Osteoblast (primary cell): ENCODE measurements around the gene ANO2. TPM values are rescaled to one million over a fixed set of nuclear protein-coding genes. Genes with fewer than 3 reads are reported as not detected.

Experiments
- DNase-seq: peaks from one replicate; pipeline ENCODE4 v3.0.0; 2011; ENCODE audit warnings: low spot score, mixed read lengths; ENCODE audit not compliant: insufficient read length; ENCODE audit errors: missing footprints
- H2AFZ ChIP-seq: 2 replicates; pipeline ENCODE4 v1.6.0; 2011; ENCODE audit warnings: mild to moderate bottlenecking, low read length
- H3K27ac ChIP-seq: 2 replicates; pipeline ENCODE4 v1.5.1; 2011; ENCODE audit warnings: mild to moderate bottlenecking, low read depth, low read length, moderate library complexity
- H3K27me3 ChIP-seq: 2 replicates; pipeline ENCODE4 v1.6.0; 2012; ENCODE audit warnings: mild to moderate bottlenecking, control low read depth, inconsistent platforms, low read length, moderate library complexity; ENCODE audit not compliant: insufficient read depth
- H3K36me3 ChIP-seq: 2 replicates; pipeline ENCODE4 v1.5.1; 2011; ENCODE audit warnings: mild to moderate bottlenecking, low read length, control low read depth, moderate library complexity; ENCODE audit not compliant: insufficient read depth
- H3K4me1 ChIP-seq: 2 replicates; pipeline ENCODE4 v1.5.1; 2011; ENCODE audit warnings: mild to moderate bottlenecking, low read length, control low read depth, moderate library complexity; ENCODE audit not compliant: insufficient read depth
- H3K4me2 ChIP-seq: 2 replicates; pipeline ENCODE4 v1.6.0; 2011; ENCODE audit warnings: mild to moderate bottlenecking, low read length; ENCODE audit not compliant: insufficient read depth
- H3K4me3 ChIP-seq: fragments of 200-600 bp; sonication (generic); 3 replicates; pipeline ENCODE4 v1.5.1; 2012; ENCODE audit warnings: mild to moderate bottlenecking, low read length, inconsistent platforms; ENCODE audit not compliant: insufficient read depth
- H3K79me2 ChIP-seq: 2 replicates; pipeline ENCODE4 v1.6.0; 2012; ENCODE audit warnings: mild to moderate bottlenecking, low read length, control low read depth, inconsistent platforms; ENCODE audit not compliant: insufficient read depth
- H3K9me3 ChIP-seq: 2 replicates; pipeline ENCODE4 v1.5.1; 2011; ENCODE audit warnings: low read depth, low read length, control low read depth
- H4K20me1 ChIP-seq: 2 replicates; pipeline ENCODE4 v1.6.0; 2012; ENCODE audit warnings: mild to moderate bottlenecking, low read length, control low read depth; ENCODE audit not compliant: insufficient read depth
- total RNA-seq: library from RNA; depleted of rRNA; stranded (reverse); fragments of >200 nt; gene quantifications from 2 replicates; pipeline ENCODE4 v1.2.3, GENCODE V29; 2012
- TF ChIP-seq, protein P1 (sequence below): IDR thresholded peaks from 2 replicates; pipeline ENCODE4 v1.5.1; 2011; ENCODE audit warnings: mild to moderate bottlenecking, low read depth, low read length, moderate library complexity; ENCODE audit errors: extremely low read depth

Gene ANO2
- total RNA-seq, 1 donor, result under 0.01 TPM

DNA sequence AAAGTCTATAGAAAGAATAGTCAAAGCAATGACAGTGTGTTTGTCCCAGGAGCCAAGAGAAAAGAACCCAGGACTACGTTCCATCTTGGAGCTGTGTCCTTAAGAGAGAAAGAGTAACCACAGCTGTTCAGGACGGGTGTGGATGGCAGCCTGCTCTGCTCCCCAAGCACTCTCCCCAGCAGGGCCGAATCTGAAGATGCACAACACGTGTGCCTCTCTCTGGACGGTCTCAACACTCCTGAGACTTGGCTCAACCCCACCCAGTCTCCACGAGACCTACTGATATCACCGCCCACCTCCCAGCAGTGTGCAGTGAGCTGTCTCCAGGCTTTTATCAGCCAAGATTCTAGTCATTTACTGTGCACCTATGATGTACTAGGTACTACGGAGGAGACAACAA is 27.3 kb upstream of the ANO2 start:
- Histone ChIP-seq H3K4me1 (no peaks in the 10 kb centered on the region), H4K20me1 (no peaks in the 10 kb centered on the region), H3K36me3 (no peaks in the 10 kb centered on the region), H3K79me2 (no peaks in the 10 kb centered on the region), H3K9me3 (no peaks in the 10 kb centered on the region), H2AFZ (no peak overlapping the region), H3K27ac (no peak overlapping the region), H3K4me3 (no peak overlapping the region), H3K27me3 (peaks cover 39% of the 10 kb centered on the region), H3K4me2 (no peak overlapping the region)
- TF ChIP-seq, protein P1, sequence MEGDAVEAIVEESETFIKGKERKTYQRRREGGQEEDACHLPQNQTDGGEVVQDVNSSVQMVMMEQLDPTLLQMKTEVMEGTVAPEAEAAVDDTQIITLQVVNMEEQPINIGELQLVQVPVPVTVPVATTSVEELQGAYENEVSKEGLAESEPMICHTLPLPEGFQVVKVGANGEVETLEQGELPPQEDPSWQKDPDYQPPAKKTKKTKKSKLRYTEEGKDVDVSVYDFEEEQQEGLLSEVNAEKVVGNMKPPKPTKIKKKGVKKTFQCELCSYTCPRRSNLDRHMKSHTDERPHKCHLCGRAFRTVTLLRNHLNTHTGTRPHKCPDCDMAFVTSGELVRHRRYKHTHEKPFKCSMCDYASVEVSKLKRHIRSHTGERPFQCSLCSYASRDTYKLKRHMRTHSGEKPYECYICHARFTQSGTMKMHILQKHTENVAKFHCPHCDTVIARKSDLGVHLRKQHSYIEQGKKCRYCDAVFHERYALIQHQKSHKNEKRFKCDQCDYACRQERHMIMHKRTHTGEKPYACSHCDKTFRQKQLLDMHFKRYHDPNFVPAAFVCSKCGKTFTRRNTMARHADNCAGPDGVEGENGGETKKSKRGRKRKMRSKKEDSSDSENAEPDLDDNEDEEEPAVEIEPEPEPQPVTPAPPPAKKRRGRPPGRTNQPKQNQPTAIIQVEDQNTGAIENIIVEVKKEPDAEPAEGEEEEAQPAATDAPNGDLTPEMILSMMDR, result no peak
- no peak for DNase-seq

GRCh38 chr12:5971194-5971850 is 26.3 kb upstream of the ANO2 start:
- Histone ChIP-seq H3K4me1 (no peaks in the 10 kb centered on the region), H2AFZ (no peak overlapping the region), H3K4me2 (no peak overlapping the region), H3K79me2 (no peaks in the 10 kb centered on the region), H3K36me3 (no peaks in the 10 kb centered on the region), H3K9me3 (no peaks in the 10 kb centered on the region), H4K20me1 (no peaks in the 10 kb centered on the region), H3K4me3 (no peak overlapping the region), H3K27me3 (peaks cover 36% of the 10 kb centered on the region), H3K27ac (no peak overlapping the region)
- DNase-seq, result no peak
- TF ChIP-seq, protein P1, result no peak

DNA sequence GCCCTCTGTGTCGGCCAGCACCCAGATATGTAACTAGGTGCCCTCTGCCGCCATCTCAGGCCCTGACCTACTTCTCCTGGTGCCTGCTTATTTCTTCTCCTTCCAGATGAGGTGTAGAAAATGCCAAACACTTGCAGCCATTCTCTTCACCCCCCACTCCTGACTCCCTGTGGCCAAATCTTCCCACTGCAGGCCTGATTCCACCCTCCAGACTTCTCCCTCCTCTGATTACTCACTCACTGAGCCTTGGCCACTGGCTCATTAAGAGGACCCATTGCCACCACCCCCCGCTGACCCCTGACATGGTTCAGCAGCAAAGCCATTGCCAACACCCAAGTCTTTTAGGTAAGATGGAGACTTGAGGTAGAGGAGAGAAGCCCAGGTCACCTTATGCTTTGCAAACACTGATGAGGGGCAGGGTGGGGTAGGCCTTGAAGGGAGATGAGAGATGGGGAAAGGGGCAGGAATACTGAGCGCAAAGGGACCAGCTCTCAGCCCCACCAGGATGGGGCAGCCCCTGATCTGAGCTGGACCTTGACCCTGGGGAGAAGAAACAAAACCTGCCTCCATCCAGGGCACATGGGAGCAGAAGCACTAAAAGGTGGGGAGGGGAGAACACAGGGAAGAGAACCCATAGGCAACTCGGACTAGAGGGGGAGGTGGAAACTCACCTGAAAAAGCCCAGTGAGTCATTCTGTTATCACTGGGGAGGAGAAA is 25.1 kb upstream of the ANO2 start:
- Histone ChIP-seq H3K79me2 (no peaks in the 10 kb centered on the region), H3K27me3 (peaks cover 38% of the 10 kb centered on the region), H3K27ac (no peak overlapping the region), H3K4me3 (no peak overlapping the region), H3K9me3 (no peaks in the 10 kb centered on the region), H3K36me3 (no peaks in the 10 kb centered on the region), H3K4me1 (no peaks in the 10 kb centered on the region), H4K20me1 (no peaks in the 10 kb centered on the region), H2AFZ (no peak overlapping the region), H3K4me2 (no peak overlapping the region)
- DNase-seq, result no peak
- TF ChIP-seq, protein P1, result peak; percentile 17

DNA sequence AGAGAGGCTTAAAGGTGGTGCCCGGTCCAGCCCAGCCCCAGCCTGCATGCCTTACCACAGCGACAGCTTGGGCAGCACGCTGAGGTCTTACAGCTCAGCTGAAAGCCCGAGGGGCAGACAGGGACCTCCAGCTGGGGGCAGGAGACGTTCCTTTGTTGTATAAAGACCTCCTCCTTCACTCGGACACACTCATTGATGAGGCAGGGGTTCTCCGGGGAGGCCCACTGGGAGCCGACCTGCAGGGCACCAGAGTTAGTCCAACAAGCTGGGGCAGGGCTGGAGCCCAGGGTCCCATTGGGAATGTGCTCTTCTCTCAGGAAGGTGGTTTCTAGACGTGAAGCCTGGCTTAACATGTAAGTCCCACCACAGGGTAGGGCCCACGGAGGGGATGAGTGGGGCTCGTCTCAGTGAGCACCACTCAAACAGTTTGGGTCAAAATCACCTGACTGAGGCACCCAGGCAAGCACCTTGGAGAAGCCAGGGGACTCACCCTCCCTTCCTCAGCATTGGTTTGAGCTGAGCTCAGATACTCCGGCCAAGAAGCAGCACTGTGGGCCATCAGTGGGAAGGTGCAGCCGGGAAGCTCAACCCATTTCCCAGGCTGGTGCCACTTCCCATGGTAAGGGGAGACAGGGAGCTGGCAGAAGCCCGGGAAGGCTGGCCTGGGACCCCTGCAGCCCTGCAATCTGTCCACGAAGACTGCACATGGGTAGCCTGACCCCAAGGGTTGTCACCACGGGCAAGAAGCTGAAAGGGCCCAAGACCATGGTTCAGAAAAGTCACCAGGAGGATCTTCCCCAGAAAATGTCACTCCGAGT is 24.3 kb upstream of the ANO2 start:
- Histone ChIP-seq H3K4me2 (no peak overlapping the region), H3K27me3 (peaks cover 35% of the 10 kb centered on the region), H3K4me3 (no peak overlapping the region), H3K27ac (no peak overlapping the region), H3K9me3 (no peaks in the 10 kb centered on the region), H3K4me1 (no peaks in the 10 kb centered on the region), H3K79me2 (no peaks in the 10 kb centered on the region), H2AFZ (no peak overlapping the region), H3K36me3 (no peaks in the 10 kb centered on the region), H4K20me1 (no peaks in the 10 kb centered on the region)
- TF ChIP-seq, protein P1, result no peak
- no peak for DNase-seq
